ENCODE data around the gene RASGEF1C. TPM values are rescaled to one million over a fixed set of nuclear protein-coding genes. Genes with fewer than 3 reads are reported as not detected.

RASGEF1C gene
- total RNA-seq, 4 donors from 2014 or later = 0.38 to 0.51 TPM; not detected in 2

- TF ChIP-seq CTCF (IDR thresholded peaks at IDR 0.05; ENCODE audit: low read depth) = no peak
Measured at GRCh38 chr5:180114304-180115003, 94.6 kb downstream of the RASGEF1C start.

- TF ChIP-seq CTCF (IDR thresholded peaks at IDR 0.05; ENCODE audit: low read depth) = no peak
Measured at GRCh38 chr5:180113660-180114303, 95.2 kb downstream of the RASGEF1C start.

GRCh38 chr5:180112181-180112861 is 96.7 kb downstream of the RASGEF1C start:
- TF ChIP-seq CTCF (IDR thresholded peaks at IDR 0.05; ENCODE audit: low read depth) = no peak

GRCh38 chr5:180111273-180112002 is 97.6 kb downstream of the RASGEF1C start:
- no peak for TF ChIP-seq CTCF (IDR thresholded peaks at IDR 0.05; ENCODE audit: low read depth)

GRCh38 chr5:180109920-180110319 is 99.1 kb downstream of the RASGEF1C start:
- no peak for TF ChIP-seq CTCF (IDR thresholded peaks at IDR 0.05; ENCODE audit: low read depth)

- no peak for TF ChIP-seq CTCF (IDR thresholded peaks at IDR 0.05; ENCODE audit: low read depth)
Measured at GRCh38 chr5:180107005-180107404, 102.0 kb downstream of the RASGEF1C start.

Measured in subcutaneous adipose tissue (tissue), 4 donors.